MCF 10A (cell line): ENCODE results near the gene B3GNT7. TPM values are rescaled to one million over a fixed set of nuclear protein-coding genes. Genes with fewer than 3 reads are reported as not detected.
"Not testable (repeated sequence)": the region's sequence is repeated elsewhere in the genome, so short reads cannot be mapped to it uniquely, and the experiment has no call there.

Experiments
- BruUV-seq: library from RNA; stranded (reverse); fragments of 400-500 nt; replicated peaks from 2 replicates; lab custom pipeline; 2021; lab: Mats Ljungman, UMichigan
- CTCF ChIA-PET: fragments of 300-600 bp; sonication (Branson Sonifier 250); formaldehyde crosslinking; extraction: SDS; loops from one replicate; lab custom pipeline; 2021; ENCODE audit warnings: antibody characterized with exemption, inconsistent platforms; lab: Yijun Ruan, JAX
- POLR2A ChIA-PET: fragments of 300-600, 350-650 bp; sonication (Branson Sonifier 250); formaldehyde crosslinking; extraction: SDS; loops from one replicate; lab custom pipeline; 2020; ENCODE audit warnings: antibody characterized with exemption, inconsistent platforms; lab: Yijun Ruan, JAX
- DNase-seq: peaks from one replicate; pipeline ENCODE4 v3.0.0-alpha.2; 2018; ENCODE audit not compliant: unreplicated experiment
- H3K27ac Mint-ChIP-seq: one replicate; pipeline ENCODE4 v1.8.0; 2022; ENCODE audit warnings: mild to moderate bottlenecking, low read depth, mixed read lengths; ENCODE audit not compliant: unreplicated experiment
- H3K27me3 Mint-ChIP-seq: one replicate; pipeline ENCODE4 v1.8.0; 2022; ENCODE audit warnings: mixed read lengths; ENCODE audit not compliant: insufficient read depth, unreplicated experiment
- H3K36me3 Mint-ChIP-seq: one replicate; pipeline ENCODE4 v1.8.0; 2022; ENCODE audit warnings: mild to moderate bottlenecking, moderate library complexity, mixed read lengths; ENCODE audit not compliant: insufficient read depth, unreplicated experiment
- H3K4me1 Mint-ChIP-seq: one replicate; pipeline ENCODE4 v1.8.0; 2022; ENCODE audit warnings: mixed read lengths; ENCODE audit not compliant: insufficient read depth, unreplicated experiment
- H3K4me3 Mint-ChIP-seq: one replicate; pipeline ENCODE4 v1.8.0; 2022; ENCODE audit warnings: mild to moderate bottlenecking, moderate library complexity, mixed read lengths; ENCODE audit not compliant: unreplicated experiment
- H3K9me3 Mint-ChIP-seq: one replicate; pipeline ENCODE4 v1.8.0; 2022; ENCODE audit warnings: mixed read lengths; ENCODE audit not compliant: unreplicated experiment
- intact Hi-C: fragments of 100-400 bp; cut with micrococcal nuclease; formaldehyde crosslinking; loops from 2 replicates; pipeline ENCODE4 v1.14.1; 2022
- total RNA-seq: library from RNA; stranded (reverse); gene quantifications from 2 replicates; pipeline ENCODE4 v1.2.3, GENCODE V29; 2022
- TF ChIP-seq, protein P1 (sequence below): fragments of 200-600 bp; IDR thresholded peaks from one replicate; pipeline ENCODE4 v1.8.0; 2022; ENCODE audit warnings: antibody characterized with exemption, mild to moderate bottlenecking; ENCODE audit not compliant: unreplicated experiment

B3GNT7 gene
- total RNA-seq, 1 experiment from 2014 or later = not detected

DNA sequence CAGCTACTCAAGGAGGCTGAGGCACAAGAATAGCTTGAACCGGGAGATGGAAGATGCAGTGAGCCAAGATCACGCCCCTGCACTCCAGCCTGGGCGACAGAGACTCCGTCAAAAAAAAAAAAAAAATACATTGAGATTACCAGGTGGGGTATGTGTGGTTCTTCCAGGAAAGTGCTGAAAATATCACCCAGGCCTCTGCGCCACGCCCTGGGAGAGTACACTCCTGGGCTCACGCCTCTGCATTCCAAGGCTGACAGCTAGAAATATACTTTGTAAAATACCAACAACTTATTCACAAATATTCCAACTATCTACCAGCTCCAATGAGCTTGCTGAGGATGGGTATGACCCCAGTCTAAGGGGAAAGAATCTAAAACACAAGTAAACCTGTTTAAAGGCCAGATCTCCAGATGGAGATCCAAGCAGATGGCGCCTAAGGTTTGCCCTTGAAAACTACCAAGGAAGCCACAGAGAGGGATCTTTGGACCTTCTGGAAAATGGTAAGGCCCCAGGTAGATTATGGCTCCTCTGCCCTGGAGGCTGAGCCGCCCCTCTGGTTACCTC, 21.6 kb upstream of the B3GNT7 start:
- TF ChIP-seq, protein P1, sequence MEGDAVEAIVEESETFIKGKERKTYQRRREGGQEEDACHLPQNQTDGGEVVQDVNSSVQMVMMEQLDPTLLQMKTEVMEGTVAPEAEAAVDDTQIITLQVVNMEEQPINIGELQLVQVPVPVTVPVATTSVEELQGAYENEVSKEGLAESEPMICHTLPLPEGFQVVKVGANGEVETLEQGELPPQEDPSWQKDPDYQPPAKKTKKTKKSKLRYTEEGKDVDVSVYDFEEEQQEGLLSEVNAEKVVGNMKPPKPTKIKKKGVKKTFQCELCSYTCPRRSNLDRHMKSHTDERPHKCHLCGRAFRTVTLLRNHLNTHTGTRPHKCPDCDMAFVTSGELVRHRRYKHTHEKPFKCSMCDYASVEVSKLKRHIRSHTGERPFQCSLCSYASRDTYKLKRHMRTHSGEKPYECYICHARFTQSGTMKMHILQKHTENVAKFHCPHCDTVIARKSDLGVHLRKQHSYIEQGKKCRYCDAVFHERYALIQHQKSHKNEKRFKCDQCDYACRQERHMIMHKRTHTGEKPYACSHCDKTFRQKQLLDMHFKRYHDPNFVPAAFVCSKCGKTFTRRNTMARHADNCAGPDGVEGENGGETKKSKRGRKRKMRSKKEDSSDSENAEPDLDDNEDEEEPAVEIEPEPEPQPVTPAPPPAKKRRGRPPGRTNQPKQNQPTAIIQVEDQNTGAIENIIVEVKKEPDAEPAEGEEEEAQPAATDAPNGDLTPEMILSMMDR = no peak
- Mint-ChIP-seq H3K27me3 (no peaks in the 10 kb centered on the region), H3K36me3 (no peaks in the 10 kb centered on the region), H3K9me3 (no peaks in the 10 kb centered on the region), H3K4me1 (peaks cover 12% of the 10 kb centered on the region), H3K4me3 (no peak overlapping the region), H3K27ac (peak overlapping the region; percentile 51)
- CTCF ChIA-PET = interaction anchor here (0.6 to 1.7 kb wide), 6 partner anchors 11 to 636 kb away, joined by 3 to 7 read pairs (median 3); no protein-coding TSS in a partner anchor
- intact Hi-C loops = no loop called here
- no peak for DNase-seq
- POLR2A ChIA-PET = no interaction called here
- BruUV-seq = no TSS peak

DNA sequence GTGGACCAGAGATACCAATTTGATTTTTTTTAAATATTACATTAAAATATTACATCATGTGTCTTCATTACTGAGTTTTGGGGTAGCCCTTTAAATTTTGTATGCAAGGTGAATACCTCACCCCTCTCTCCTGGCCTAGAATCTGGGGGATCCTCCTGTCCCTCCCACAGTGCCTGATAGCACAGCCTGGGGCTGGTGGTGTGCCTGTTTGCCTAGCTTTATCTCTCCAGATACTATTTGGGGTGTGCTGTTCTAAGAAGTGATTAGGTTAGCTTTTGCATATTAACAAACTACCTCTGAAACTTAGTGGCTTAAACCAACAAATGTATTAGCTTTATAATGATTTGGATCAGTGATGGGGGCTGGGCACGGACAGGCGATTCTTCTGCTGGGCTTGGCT, 20.7 kb upstream of the B3GNT7 start:
- H3K4me1 Mint-ChIP-seq = peaks cover 12% of the 10 kb centered on the region
- intact Hi-C loops = no loop called here
- H3K9me3 Mint-ChIP-seq = no peaks in the 10 kb centered on the region
- TF ChIP-seq, protein P1 = no peak
- CTCF ChIA-PET = interaction anchor here (0.7 to 1.0 kb wide), 4 partner anchors 15 to 148 kb away, joined by 3 to 5 read pairs (median 3); no protein-coding TSS in a partner anchor
- no peaks in the 10 kb centered on the region for H3K27me3 Mint-ChIP-seq
- no peak for DNase-seq
- no TSS peak for BruUV-seq
- H3K36me3 Mint-ChIP-seq = no peaks in the 10 kb centered on the region
- POLR2A ChIA-PET = interaction anchor here (1.1 kb wide), 1 partner anchor 10 kb away, joined by 5 read pairs; no protein-coding TSS in a partner anchor
- H3K4me3 Mint-ChIP-seq = no peak overlapping the region
- H3K27ac Mint-ChIP-seq = no peak overlapping the region

DNA sequence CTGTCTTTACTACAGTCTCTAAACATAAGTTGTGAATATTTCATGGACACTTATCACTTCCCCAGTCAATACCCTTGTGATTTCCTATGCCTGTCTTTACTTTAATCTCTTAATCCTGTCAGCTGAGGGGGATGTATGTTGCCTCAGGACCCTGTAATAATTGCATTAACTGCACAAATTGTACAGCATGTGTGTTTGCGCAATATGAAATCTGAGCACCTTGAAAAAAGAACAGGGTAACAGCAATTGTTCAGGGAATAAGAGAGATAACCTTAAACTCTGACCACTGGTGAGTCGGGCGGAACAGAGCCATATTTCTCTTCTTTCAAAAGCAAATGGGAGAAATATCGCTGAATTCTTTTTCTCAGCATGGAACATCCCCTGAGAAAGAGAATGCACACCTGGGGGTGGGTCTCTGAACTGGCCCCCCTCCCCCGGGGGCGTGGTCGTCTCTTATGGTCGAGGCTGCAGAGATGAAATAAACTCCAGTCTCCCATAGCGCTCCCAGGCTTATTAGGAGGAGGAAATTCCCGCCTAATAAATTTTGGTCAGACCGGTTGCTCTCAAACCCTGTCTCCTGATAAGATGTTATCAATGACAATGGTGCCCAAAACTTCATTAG, 19.4 kb upstream of the B3GNT7 start:
- H3K4me3 Mint-ChIP-seq, CTCF ChIA-PET, H3K9me3 Mint-ChIP-seq, intact Hi-C loops, H3K27me3 Mint-ChIP-seq, BruUV-seq, H3K27ac Mint-ChIP-seq, DNase-seq, H3K36me3 Mint-ChIP-seq, POLR2A ChIA-PET: not testable (repeated sequence)
- H3K4me1 Mint-ChIP-seq = peaks cover 12% of the 10 kb centered on the region

DNA sequence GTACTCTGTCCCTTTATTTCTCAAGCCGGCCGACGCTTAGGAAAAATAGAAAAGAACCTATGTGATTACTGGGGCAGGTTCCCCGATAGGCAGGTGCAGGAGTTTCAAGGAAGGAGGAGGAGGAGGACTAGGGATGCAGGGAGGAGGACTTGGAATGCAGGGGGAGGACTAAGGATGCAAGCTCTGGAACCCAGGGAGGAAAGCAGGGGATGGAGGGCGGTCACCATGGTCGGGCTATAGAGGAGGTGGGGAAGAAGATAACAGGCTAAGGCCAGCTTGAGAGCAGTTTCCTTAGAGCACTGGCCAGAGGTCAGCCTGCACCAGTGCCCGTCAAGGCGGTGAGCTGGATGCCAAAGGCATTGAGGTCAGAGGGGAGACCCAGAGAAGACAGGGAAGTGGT, 18.7 kb upstream of the B3GNT7 start:
- intact Hi-C loops = no loop called here
- H3K27ac Mint-ChIP-seq = no peak overlapping the region
- no TSS peak for BruUV-seq
- ChIA-PET POLR2A (interaction anchor here (0.7 kb wide), 1 partner anchor 12 kb away, joined by 3 read pairs; no protein-coding TSS in a partner anchor), CTCF (no interaction called here)
- H3K36me3 Mint-ChIP-seq = no peaks in the 10 kb centered on the region
- no peaks in the 10 kb centered on the region for H3K27me3 Mint-ChIP-seq
- no peak for DNase-seq
- peaks cover 12% of the 10 kb centered on the region for H3K4me1 Mint-ChIP-seq
- TF ChIP-seq, protein P1 = no peak
- no peak overlapping the region for H3K4me3 Mint-ChIP-seq
- no peaks in the 10 kb centered on the region for H3K9me3 Mint-ChIP-seq
